ENCODE results near the gene ANKRD16.

GRCh38 chr10:5938291-5938690 is 48.6 kb upstream of the ANKRD16 start:
- no peak for TF ChIP-seq POLR2A (IDR thresholded peaks at IDR 0.05)
- no peak for TF ChIP-seq CTCF (IDR thresholded peaks at IDR 0.05)
- TF ChIP-seq EP300 (IDR thresholded peaks at IDR 0.05) = no peak
